G401 (cell line): ENCODE results near the gene NQO2. TPM values are rescaled to one million over a fixed set of nuclear protein-coding genes. Genes with fewer than 3 reads are reported as not detected.
"Not testable (repeated sequence)": the region's sequence is repeated elsewhere in the genome, so short reads cannot be mapped to it uniquely, and the experiment has no call there.

Experiments used
- DNase-seq: peaks from one replicate; pipeline ENCODE4 v3.0.0-alpha.2; 2015; ENCODE audit warnings: low spot score
- in situ Hi-C: cut with HindIII; loops from 2 replicates; pipeline ENCODE4 v1.10.0; 2016; ENCODE audit warnings: low sequenced_read_pairs, mixed read lengths
- total RNA-seq: library from RNA; depleted of rRNA; stranded (reverse); fragments of >200 nt; shearing (Covaris generic); gene quantifications from 2 replicates; pipeline ENCODE4 v1.2.3, GENCODE V29; 2014

Gene NQO2
- total RNA-seq, 1 experiment from 2014 or later = 159 TPM

DNA sequence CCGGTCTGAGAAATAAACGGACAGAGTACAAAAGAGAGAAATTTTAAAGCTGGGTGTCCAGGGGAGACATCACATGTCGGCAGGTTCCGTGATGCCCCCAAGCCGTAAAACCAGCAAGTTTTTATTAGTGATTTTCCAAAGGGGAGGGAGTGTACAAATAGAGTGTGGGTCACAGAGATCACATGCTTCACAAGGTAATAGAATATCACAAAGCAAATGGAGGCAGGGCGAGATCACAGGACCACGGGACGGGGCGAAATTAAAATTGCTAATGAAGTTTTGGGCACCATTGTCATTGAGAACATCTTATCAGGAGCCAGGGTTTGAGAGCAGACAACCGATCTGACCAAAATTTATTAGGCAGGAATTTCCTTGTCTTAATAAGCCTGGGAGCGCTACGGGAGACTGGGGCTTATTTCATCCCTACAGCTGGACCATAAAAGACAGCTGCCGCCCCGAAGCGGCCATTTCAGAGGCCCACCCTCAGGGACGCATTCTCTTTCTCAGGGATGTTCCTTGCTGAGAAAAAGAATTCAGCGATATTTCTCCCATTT is 9.1 kb downstream of the NQO2 start:
- DNase-seq, in situ Hi-C loops: not testable (repeated sequence)

DNA sequence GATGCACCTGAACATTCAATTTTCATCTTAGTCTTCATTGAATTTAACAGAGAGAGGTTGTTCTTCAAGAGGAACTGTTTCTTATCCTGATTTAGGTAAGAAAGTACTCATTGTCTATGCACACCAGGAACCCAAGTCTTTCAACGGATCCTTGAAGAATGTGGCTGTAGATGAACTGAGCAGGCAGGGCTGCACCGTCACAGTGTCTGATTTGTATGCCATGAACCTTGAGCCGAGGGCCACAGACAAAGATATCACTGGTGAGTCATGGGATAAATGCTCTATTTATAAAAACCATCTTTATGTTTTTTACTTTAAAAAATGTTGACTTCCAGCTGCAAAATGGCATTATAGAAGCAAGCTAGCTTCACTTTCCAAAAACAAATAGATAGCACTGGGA is 10.2 kb downstream of the NQO2 start:
- DNase-seq = no peak
- in situ Hi-C loops = no loop called here

GRCh38 chr6:3011158-3011557 is 11.5 kb downstream of the NQO2 start:
- no peak for DNase-seq
- in situ Hi-C loops = no loop called here

DNA sequence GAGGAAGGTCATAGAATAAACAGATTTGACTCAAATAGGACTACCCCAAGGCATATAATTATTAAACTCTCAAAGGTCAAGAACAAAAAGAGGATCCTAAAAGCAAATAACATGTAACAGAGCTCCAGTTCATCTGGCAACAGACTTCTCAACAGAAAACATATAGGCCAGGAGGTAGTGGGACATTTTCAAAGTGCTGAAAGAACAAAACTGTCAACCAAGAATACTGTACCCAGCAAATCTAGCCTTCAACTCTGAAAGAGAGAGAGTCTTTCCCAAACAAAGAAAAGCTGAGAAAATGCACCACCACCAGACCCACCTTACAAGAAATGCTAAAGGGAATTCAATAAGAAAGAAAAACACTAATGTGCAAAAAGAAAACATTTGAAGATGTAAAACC is 11.9 kb downstream of the NQO2 start:
- in situ Hi-C loops = no loop called here
- DNase-seq = no peak

DNA sequence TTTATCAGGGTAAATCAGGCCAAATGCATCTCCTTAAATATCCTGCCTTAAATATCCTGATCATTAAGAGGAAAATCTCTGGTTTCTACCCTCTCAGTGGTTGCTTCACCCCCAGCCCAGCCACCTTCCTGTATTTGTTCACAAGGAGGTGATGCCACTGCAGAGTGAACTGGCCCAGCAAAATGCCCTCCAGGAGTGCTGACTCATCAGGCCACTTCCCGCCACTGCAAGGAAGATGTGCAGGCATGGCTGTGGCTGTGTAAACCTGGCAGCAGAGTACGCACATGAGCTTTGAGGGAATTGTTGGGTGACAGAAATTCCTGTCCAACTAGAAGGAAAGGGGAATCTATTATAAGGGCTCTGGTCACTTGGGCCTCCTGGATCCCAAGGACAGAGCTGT is 13.8 kb downstream of the NQO2 start:
- DNase-seq = no peak
- in situ Hi-C loops = no loop called here

GRCh38 chr6:3013901-3014674 is 14.4 kb downstream of the NQO2 start:
- DNase-seq = no peak
- in situ Hi-C loops = no loop called here

- no peak for DNase-seq
Measured at GRCh38 chr6:3014675-3015066, 15.0 kb downstream of the NQO2 start.

GRCh38 chr6:3015144-3015543 is 15.4 kb downstream of the NQO2 start:
- in situ Hi-C loops = no loop called here
- DNase-seq = no peak

More at GRCh38 chr6:3014675-3015066, 15.0 kb downstream of the NQO2 start:
- in situ Hi-C loops = no loop called here

DNA sequence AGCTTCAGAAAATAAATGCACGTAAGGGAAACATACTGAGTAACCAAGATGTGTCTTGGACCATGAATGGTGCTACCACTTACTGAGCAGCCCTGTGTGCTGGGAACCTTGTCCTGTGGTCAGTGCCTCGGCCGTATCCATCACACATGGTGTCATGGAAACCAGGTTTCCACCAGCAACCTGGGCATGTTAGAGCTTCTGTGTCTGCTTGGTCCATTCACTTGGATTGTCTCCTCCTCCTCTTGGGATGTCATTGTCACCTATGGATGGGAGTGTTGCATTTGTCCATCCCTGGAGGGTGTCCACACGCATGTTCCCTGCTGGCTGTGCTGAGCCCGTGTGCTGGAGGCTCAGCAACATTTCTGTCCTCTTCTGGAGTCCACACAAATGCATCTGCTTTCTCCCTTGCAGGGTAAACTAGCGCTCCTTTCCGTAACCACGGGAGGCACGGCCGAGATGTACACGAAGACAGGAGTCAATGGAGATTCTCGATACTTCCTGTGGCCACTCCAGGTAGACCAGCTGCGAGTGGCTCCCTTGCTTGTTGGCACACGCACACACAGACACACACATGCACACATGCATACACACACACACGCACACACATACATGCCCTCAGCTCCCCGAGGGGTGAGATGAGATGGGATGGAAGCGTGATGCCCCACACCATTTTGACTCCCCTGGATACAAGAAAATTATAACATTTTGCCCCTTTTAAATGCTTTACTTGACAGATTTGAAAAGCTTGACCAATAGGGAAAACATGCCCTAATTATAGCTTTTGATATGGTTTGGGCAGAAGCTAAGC is 17.0 kb downstream of the NQO2 start:
- no peak for DNase-seq
- in situ Hi-C loops = no loop called here

GRCh38 chr6:3017304-3017703 is 17.6 kb downstream of the NQO2 start:
- DNase-seq = no peak
- in situ Hi-C loops = no loop called here

GRCh38 chr6:3019065-3019464 is 19.4 kb downstream of the NQO2 start:
- no peak for DNase-seq
- in situ Hi-C loops = no loop called here

DNA sequence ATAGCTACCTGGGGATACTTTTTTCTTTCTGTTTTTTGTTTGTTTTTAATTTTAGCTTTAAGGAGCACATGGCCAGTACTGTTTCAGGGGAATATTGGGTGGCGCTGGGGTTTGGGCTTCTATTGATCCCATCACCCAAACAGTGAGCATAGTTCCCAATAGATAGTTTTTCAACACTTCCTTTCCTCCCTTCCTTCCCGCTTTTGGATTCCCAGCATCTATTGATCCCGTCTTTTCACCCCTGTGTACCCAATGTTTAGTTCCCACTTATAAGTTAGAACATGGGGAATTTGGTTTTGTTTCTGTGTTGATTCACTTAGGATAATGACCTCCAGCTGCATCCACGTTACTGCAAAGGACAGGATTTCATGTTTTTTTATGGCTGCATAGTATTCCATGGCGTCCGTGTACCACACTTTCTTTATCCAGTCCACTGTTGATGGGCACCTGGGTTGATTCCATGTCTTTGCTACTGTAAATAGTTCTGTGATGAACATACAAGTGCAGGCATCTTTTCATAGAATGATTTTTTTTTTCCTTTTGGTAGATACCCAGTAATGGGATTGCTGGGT is 20.1 kb downstream of the NQO2 start:
- in situ Hi-C loops = no loop called here

GRCh38 chr6:3020976-3021598 is 21.4 kb downstream of the NQO2 start:
- in situ Hi-C loops, DNase-seq: not testable (repeated sequence)

More for the DNA sequence above, 20.1 kb downstream of the NQO2 start:
- no peak for DNase-seq

DNA sequence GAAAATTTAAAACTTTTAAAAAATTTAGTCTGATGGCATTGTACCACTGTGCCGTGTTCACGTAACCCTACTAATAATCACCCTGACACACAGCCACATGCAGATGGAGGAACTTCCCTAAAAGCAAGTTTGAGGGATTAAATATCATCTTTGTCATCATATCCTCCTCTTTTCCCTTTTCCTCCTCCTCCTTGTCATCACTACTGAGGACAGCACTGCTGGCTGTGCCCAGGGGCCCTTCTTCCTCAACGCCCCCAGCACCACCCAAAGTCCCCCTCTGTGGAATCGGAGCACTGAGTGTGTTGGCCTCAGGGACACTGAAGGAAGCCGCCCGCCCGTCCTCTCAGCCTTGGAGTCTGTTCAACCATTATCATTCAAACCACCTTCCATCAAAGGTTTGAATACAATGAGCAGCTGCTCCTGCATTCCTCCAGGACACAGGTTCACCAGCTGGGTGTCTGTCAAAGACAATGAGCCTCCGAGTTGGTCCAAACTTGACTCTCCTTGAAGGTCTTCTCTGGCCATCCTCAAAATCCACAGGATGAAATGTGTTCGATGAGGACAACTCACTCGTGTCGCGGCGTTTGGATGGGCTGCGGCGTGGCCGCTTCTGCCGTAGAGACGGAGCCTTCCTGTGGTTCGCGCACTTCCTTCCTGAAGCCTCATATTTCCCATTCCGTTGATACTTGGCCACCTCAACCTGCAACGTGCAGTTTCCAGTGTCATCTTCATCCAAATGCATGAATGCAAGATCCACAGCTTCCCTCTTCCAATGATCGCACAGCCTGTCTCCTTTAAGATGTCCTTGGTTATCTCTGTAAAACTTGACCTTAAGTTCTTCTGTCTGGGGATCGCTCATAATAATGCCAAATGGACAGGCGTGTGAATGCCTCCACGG is 23.3 kb downstream of the NQO2 start:
- in situ Hi-C loops = no loop called here
- DNase-seq = no peak

- DNase-seq = peak; percentile 40
- in situ Hi-C loops = no loop called here
Measured at GRCh38 chr6:3023663-3024483, 24.2 kb downstream of the NQO2 start.

- DNase-seq = no peak
- in situ Hi-C loops = no loop called here
Measured at GRCh38 chr6:3026791-3027626, 27.3 kb downstream of the NQO2 start.

GRCh38 chr6:3028156-3028555 is 28.5 kb downstream of the NQO2 start:
- in situ Hi-C loops = not testable (repeated sequence)

More at GRCh38 chr6:3028156-3028555, 28.5 kb downstream of the NQO2 start:
- not testable (repeated sequence) for DNase-seq
